IMR-90 (cell line): ENCODE results near the gene VPS11. TPM values are rescaled to one million over a fixed set of nuclear protein-coding genes. Genes with fewer than 3 reads are reported as not detected.

Experiments used
- ATAC-seq: fragments of 200-7000 bp; cut with Tn5 transposase; 2 replicates; pipeline ENCODE4 v1.9.1; 2020; ENCODE audit warnings: low read depth, mild to moderate bottlenecking, moderate library complexity
- BruUV-seq: library from RNA; stranded (reverse); fragments of 400-500 nt; replicated peaks from 2 replicates; lab custom pipeline; 2021; lab: Mats Ljungman, UMichigan
- CTCF ChIA-PET: fragments of 300-600 bp; formaldehyde crosslinking; extraction: SDS; loops from one replicate; lab custom pipeline; 2021; ENCODE audit warnings: antibody characterized with exemption; lab: Yijun Ruan, JAX
- POLR2A ChIA-PET: fragments of 300-600 bp; sonication (Branson Sonifier 250); formaldehyde crosslinking; loops from one replicate; lab custom pipeline; 2022; ENCODE audit warnings: antibody characterized with exemption; ENCODE audit not compliant: unreplicated experiment; lab: Charles Lee
- DNase-seq: peaks from one replicate; pipeline ENCODE4 v3.0.0; 2013
- H2AFZ ChIP-seq: replicated peaks from 2 replicates; pipeline ENCODE3; 2013; ENCODE audit warnings: low read length, mild to moderate bottlenecking; ENCODE audit not compliant: poor library complexity
- H2AK5ac ChIP-seq: 2 replicates; pipeline ENCODE4 v1.6.1; 2013; ENCODE audit warnings: low read depth, low read length, inconsistent platforms
- H2AK9ac ChIP-seq: replicated peaks from 2 replicates; pipeline ENCODE3; 2013; ENCODE audit warnings: mild to moderate bottlenecking, low read depth, low read length, moderate library complexity; ENCODE audit not compliant: poor library complexity
- H2BK120ac ChIP-seq: 2 replicates; pipeline ENCODE4 v1.6.1; 2013; ENCODE audit warnings: low read depth, low read length, inconsistent platforms
- H2BK15ac ChIP-seq: 3 replicates; pipeline ENCODE4 v1.6.1; 2013; ENCODE audit warnings: low read depth, low read length, inconsistent platforms
- H2BK20ac ChIP-seq: 2 replicates; pipeline ENCODE4 v1.6.1; 2013; ENCODE audit warnings: low read depth, mild to moderate bottlenecking, inconsistent platforms, low read length, moderate library complexity
- H2BK5ac ChIP-seq: 2 replicates; pipeline ENCODE4 v1.6.1; 2013; ENCODE audit warnings: mild to moderate bottlenecking, low read depth, low read length, inconsistent platforms; ENCODE audit not compliant: poor library complexity, severe bottlenecking
- H3K14ac ChIP-seq: replicated peaks from 2 replicates; pipeline ENCODE4 v1.6.1; 2013; ENCODE audit warnings: low read depth, low read length, inconsistent platforms
- H3K18ac ChIP-seq: 2 replicates; pipeline ENCODE4 v1.6.1; 2013; ENCODE audit warnings: low read depth, low read length, control low read depth
- H3K23ac ChIP-seq: 2 replicates; pipeline ENCODE4 v1.6.1; 2013; ENCODE audit warnings: low read depth, low read length, inconsistent platforms
- H3K27ac ChIP-seq: 2 replicates; pipeline ENCODE4 v1.5.1; 2013; ENCODE audit warnings: mild to moderate bottlenecking, control low read depth, low read length; ENCODE audit not compliant: insufficient read depth
- H3K27me3 ChIP-seq: 2 replicates; pipeline ENCODE4 v1.6.1; 2013; ENCODE audit warnings: low read length; ENCODE audit not compliant: control insufficient read depth, insufficient read depth
- H3K36me3 ChIP-seq: 2 replicates; pipeline ENCODE4 v1.6.1; 2013; ENCODE audit warnings: low read length, mixed read lengths; ENCODE audit not compliant: control insufficient read depth, insufficient read depth
- H3K4ac ChIP-seq: 2 replicates; pipeline ENCODE4 v1.6.1; 2013; ENCODE audit warnings: low read depth, low read length, inconsistent platforms
- H3K4me1 ChIP-seq: 2 replicates; pipeline ENCODE4 v1.6.1; 2013; ENCODE audit warnings: low read length, mixed read lengths; ENCODE audit not compliant: control insufficient read depth, insufficient read depth
- H3K4me2 ChIP-seq: 2 replicates; pipeline ENCODE4 v1.6.1; 2013; ENCODE audit warnings: low read depth, mild to moderate bottlenecking, control low read depth, low read length, moderate library complexity
- H3K4me3 ChIP-seq: 2 replicates; pipeline ENCODE4 v1.5.1; 2013; ENCODE audit warnings: low read depth, mild to moderate bottlenecking, control low read depth, low read length, moderate library complexity; ENCODE audit not compliant: insufficient read depth
- H3K56ac ChIP-seq: 2 replicates; pipeline ENCODE4 v1.6.1; 2013; ENCODE audit warnings: low read length, inconsistent platforms; ENCODE audit not compliant: insufficient read depth; ENCODE audit errors: extremely low read depth
- H3K79me1 ChIP-seq, 2 experiments: 2 replicates each; pipeline ENCODE4 v1.6.1; 2013; ENCODE audit warnings: low read length in 2 of 2, inconsistent platforms in 1 of 2, low read depth in 1 of 2
- H3K9ac ChIP-seq: 2 replicates; pipeline ENCODE4 v1.6.1; 2013; ENCODE audit warnings: low read depth, low read length, control low read depth
- H3K9me1 ChIP-seq: 2 replicates; pipeline ENCODE4 v1.6.1; 2013; ENCODE audit warnings: low read length, inconsistent platforms; ENCODE audit not compliant: insufficient read depth
- H3K9me3 ChIP-seq: 2 replicates; pipeline ENCODE4 v1.6.1; 2013; ENCODE audit warnings: low read length; ENCODE audit not compliant: control insufficient read depth, insufficient read depth
- H4K20me1 ChIP-seq: 2 replicates; pipeline ENCODE4 v1.6.1; 2013; ENCODE audit warnings: low read length, inconsistent platforms; ENCODE audit not compliant: insufficient read depth
- H4K5ac ChIP-seq: 2 replicates; pipeline ENCODE4 v1.6.1; 2013; ENCODE audit warnings: mild to moderate bottlenecking, low read depth, low read length, control low read depth
- H4K8ac ChIP-seq, 2 experiments: 2 replicates each; pipeline ENCODE4 v1.6.1; 2013; ENCODE audit warnings: low read depth in 2 of 2, low read length in 2 of 2, control low read depth in 1 of 2, inconsistent platforms in 1 of 2
- H4K91ac ChIP-seq: 2 replicates; pipeline ENCODE4 v1.6.1; 2013; ENCODE audit warnings: low read depth, low read length, inconsistent platforms; ENCODE audit not compliant: insufficient read depth
- RAD21 ChIP-seq: IDR thresholded peaks from 2 replicates; pipeline ENCODE4 v1.6.1; 2012; ENCODE audit warnings: low read length, improper control_type of control experiment
- WGBS, 2 experiments: methylation state at CpG; one replicate each; pipeline versions ENCODE4 v1.1.5 to v1.1.7; 2013; ENCODE audit warnings: missing lambda C conversion rate in 2 of 2; ENCODE audit not compliant: insufficient read length in 1 of 2; ENCODE audit errors: extremely low coverage in 2 of 2; 5-methylcytosine and 5-hydroxymethylcytosine counted together
- dilution Hi-C: fragments of 300-500 bp; cut with HindIII; formaldehyde crosslinking; loops from one replicate; pipeline ENCODE4 v1.14.3; 2018; ENCODE audit warnings: low sequenced_read_pairs; ENCODE audit not compliant: unreplicated experiment
- in situ Hi-C: fragments of 300-500 bp; cut with MboI; formaldehyde crosslinking; loops from 3 replicates; pipeline ENCODE4 v1.14.3; 2019; ENCODE audit warnings: low sequenced_read_pairs, inconsistent platforms, mixed read lengths
- intact Hi-C: fragments of 100-400 bp; cut with micrococcal nuclease; formaldehyde crosslinking; loops from 2 replicates; pipeline ENCODE4 v1.10.0; 2022
- polyA plus RNA-seq, 3 experiments: library from polyadenylated mRNA; depleted of rRNA; stranded (reverse); fragments of >200 nt; gene quantifications; 2 replicates each; pipeline ENCODE4 v1.2.3, GENCODE V29; 2012; ENCODE audit warnings: low replicate concordance in 1 of 3
- total RNA-seq: library from RNA; depleted of rRNA; stranded (reverse); fragments of >200 nt; gene quantifications from 2 replicates; pipeline ENCODE4 v1.2.3, GENCODE V29; 2012

The VPS11 gene
- total and polyA plus RNA-seq, 2 of the 4 experiments (the other 2 are of a cell fraction) = 19.7 to 30.5 TPM

- no peak overlapping the region for H4K5ac ChIP-seq
- H3K4me3 ChIP-seq = no peak overlapping the region
- no peak overlapping the region for H2BK20ac ChIP-seq
- WGBS, 2 experiments = 100% methylated on average over 3 of the region's 7 CpGs; no CpG with 5 or more reads in 1 of the 2 experiments
- H3K4ac ChIP-seq = no peak overlapping the region
- H3K36me3 ChIP-seq = peaks cover 78% of the 10 kb centered on the region
- POLR2A ChIA-PET = no interaction called here
- in situ Hi-C loops (no loop called here), intact Hi-C loops (no loop called here), dilution Hi-C loops (no loop called here)
- no peak overlapping the region for H3K23ac ChIP-seq
- H3K9me1 ChIP-seq = no peaks in the 10 kb centered on the region
- H3K14ac ChIP-seq = no peak overlapping the region
- H3K18ac ChIP-seq = no peak overlapping the region
- no peaks in the 10 kb centered on the region for H3K4me1 ChIP-seq
- CTCF ChIA-PET = no interaction called here
- H2AK5ac ChIP-seq = no peak overlapping the region
- no peak overlapping the region for H3K9ac ChIP-seq
- H4K91ac ChIP-seq = no peak overlapping the region
- no peak overlapping the region for H2AFZ ChIP-seq
- no peak overlapping the region for H2BK15ac ChIP-seq
- no peak overlapping the region for H2BK120ac ChIP-seq
- no peaks in the 10 kb centered on the region for H3K9me3 ChIP-seq
- H3K4me2 ChIP-seq = no peak overlapping the region
- no peak overlapping the region for H2AK9ac ChIP-seq
- H3K27ac ChIP-seq = no peak overlapping the region
- H4K20me1 ChIP-seq = no peaks in the 10 kb centered on the region; the same call in 1 of the 2 replicates
- H4K8ac ChIP-seq = no peak overlapping the region
- no peak for ATAC-seq
- BruUV-seq = no TSS peak
- no peak overlapping the region for H3K56ac ChIP-seq
- DNase-seq = no peak
- peaks cover 0 to 16% of the 10 kb centered on the region in 2 experiments; a peak in 3 of 4 replicates for H3K79me1 ChIP-seq
- no peak for TF ChIP-seq RAD21
- no peaks in the 10 kb centered on the region for H3K27me3 ChIP-seq
- H2BK5ac ChIP-seq = no peak overlapping the region
Observed at GRCh38 chr11:119049081-119049480, 18.5 kb upstream of the VPS11 start.
